Panc1 (cell line): Measurements from ENCODE around the gene NPW.

Source experiments
- CTCF ChIP-seq: fragments of 450-650 bp; IDR thresholded peaks from 2 replicates; pipeline ENCODE4 v1.5.1; 2017; ENCODE audit warnings: mild to moderate bottlenecking
- POLR2AphosphoS5 ChIP-seq: IDR thresholded peaks from 2 replicates; pipeline ENCODE4 v1.6.1; 2012; ENCODE audit warnings: mild to moderate bottlenecking, low read depth, low read length, moderate library complexity
- REST ChIP-seq, 2 experiments: IDR thresholded peaks; 2 replicates each; pipeline ENCODE4 v1.6.1; 2011 to 2012; ENCODE audit warnings: low read depth in 2 of 2, control low read depth in 1 of 2, low read length in 1 of 2, mild to moderate bottlenecking in 1 of 2, moderate library complexity in 1 of 2; ENCODE audit not compliant: insufficient read depth in 1 of 2
- SIN3A ChIP-seq: IDR thresholded peaks from 2 replicates; pipeline ENCODE4 v1.6.1; 2012; ENCODE audit warnings: low read depth, mild to moderate bottlenecking, low read length, moderate library complexity, borderline replicate concordance; ENCODE audit not compliant: insufficient read depth
- TCF7L2 ChIP-seq: IDR thresholded peaks from 2 replicates; pipeline ENCODE4 v1.6.1; 2011; ENCODE audit warnings: mild to moderate bottlenecking, low read depth, low read length, inconsistent platforms

GRCh38 chr16:1991948-1992703 lies 27.5 kb upstream of the NPW start:
- TF ChIP-seq CTCF (no peak), POLR2AphosphoS5 (no peak), REST (IDR thresholded peaks at IDR 0.05; ENCODE audit: insufficient read depth in 1 of 2, low read depth in 2 of 2, low read length in 1 of 2) (no peak), TCF7L2 (no peak), SIN3A (no peak)
